Thoracic aorta endothelial cell (primary cell): ENCODE results near the gene GFPT2. TPM values are rescaled to one million over a fixed set of nuclear protein-coding genes. Genes with fewer than 3 reads are reported as not detected.

Experiments used
- total RNA-seq: library from RNA; depleted of rRNA; stranded (reverse); fragments of >200 nt; gene quantifications from 2 replicates; pipeline ENCODE4 v1.2.3, GENCODE V29; 2012

GFPT2 gene
- total RNA-seq = 0.43 and 2.4 TPM in 2 replicates

DNA sequence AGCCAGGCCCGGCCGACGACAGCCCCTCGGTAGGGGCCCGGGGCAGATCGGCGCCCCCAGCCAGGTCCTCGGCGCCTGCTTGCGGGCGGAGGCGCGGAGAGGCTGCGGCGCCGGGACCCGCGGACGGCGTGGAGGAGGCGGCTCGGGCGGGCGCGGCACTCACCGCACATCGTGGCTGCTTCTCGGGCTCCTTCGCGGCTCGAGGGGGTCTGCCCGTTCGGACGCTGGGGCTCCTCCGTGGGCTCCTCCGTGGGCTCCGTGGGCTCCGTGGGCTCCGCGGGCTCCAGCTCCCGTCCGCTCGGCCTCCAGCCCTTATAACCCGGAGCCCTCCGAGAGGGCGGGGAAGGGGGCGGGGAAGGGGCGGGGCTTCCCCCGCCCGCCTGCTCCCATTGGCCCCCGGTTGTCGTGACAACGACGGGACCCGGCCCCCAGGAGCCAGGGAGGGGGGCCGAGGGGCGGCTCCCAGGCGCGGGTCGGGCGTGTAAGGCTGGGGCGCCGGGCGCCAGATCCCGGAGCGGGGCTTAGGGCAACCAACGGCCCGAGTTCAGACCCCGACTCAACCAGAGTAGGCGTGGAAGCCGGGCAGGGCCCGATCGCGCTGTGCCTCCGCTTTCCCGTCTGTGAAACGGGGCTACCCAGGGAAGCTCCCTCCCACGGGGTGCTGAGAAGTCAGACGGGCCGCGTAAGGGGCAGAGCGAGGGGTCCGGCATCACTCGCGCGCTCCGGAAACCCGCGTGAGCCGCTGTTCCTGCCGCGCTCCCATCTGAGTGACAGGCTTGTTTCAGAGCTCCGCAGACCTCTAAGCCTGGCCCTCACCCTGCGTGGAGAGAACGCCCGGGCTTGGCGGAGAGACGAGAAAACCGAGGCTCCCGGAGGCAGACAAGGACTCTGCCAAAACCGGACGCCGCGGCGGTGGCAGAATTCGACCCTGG is at the start of gene GFPT2:
Gene GFPT2 (minus strand): TSS at position 289 of the 932 bp plus-strand sequence. CDS start 119 bp downstream, at position 170.

DNA sequence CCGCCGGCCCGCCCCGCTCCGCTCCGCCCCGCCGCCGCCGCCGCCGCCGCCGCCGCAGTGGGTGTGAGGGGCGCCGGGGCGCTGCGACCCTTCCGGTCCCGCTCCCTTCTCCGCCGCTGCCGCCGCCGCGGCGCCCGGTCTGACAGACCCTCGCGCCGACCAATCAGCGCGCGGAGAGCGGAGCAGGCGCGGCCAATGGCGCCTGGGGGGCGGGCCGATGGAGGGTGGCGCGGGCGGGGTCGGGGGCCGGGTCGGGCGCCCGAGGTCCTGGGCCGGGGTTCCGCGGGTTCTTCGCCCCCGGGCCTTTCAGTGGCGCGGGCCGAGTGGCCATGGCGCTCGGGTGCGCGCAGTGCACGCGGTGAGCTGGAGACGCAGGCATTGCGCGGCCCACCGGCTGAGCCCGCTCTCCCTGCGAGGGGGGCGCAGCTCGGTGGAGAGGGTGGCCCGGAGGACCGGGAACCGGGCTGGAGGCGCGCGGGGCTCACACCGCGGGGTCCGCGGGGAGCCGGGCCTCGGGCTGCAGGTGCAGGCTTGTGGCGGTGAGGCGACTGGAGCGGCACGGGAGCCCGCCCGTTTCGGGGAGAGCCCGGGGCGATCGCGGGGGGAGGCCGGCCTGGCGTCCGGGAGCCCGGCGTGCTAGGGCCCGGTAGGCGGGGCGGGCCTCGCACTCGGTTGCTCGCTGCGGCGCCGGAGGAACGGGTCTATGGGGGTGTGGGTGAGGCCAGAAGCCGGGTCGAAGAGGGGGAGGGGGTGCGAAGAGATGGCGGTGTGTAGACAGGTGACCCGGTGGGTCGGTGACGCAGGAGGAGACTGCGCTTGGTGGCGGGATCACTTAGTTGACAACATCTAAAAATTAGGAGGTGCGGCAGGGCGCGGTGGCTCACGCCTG is 60.9 kb downstream of the GFPT2 start, which contains the start of gene MAPK9:
Gene MAPK9 (minus strand): TSS at position 141 of the 889 bp plus-strand sequence. CDS start 11,522 bp downstream, outside the sequence.

Other genes starting within 250 kb of the GFPT2 start
- not detected in 2 replicates for gene RASGEF1C, start 144.1 kb downstream of the GFPT2 start, total RNA-seq
- gene MAPK9, start 61.3 kb downstream of the GFPT2 start, total RNA-seq = 38.4 and 43.1 TPM in 2 replicates
- 30.9 and 33.5 TPM in 2 replicates for gene CNOT6, start 141.0 kb upstream of the GFPT2 start, total RNA-seq
- gene SCGB3A1, start 238.2 kb upstream of the GFPT2 start, total RNA-seq = not detected in 2 replicates